ENCODE data around the gene CPEB3. TPM values are rescaled to one million over a fixed set of nuclear protein-coding genes. Genes with fewer than 3 reads are reported as not detected.

CPEB3 gene
- total RNA-seq = 1 to 10 TPM in 1 of 2 donors, under 1 TPM in 1; 1.00 to 1.0 TPM

GRCh38 chr10:92290837-92291615 lies at the start of gene CPEB3, which contains the start of gene MARCHF5:
CPEB3 (minus strand) TSS chr10:92291078; CDS start chr10:92240350, 50,728 bp downstream.
MARCHF5 (plus strand) TSS chr10:92291167; CDS start chr10:92291495, 328 bp downstream.

Small RNA genes lying within 50 kb of the gene (small RNA-seq; reads per million reads assigned to genes)
- gene RF00019 = 0 reads per million in 2 donors
- 0 reads per million in 2 donors for gene RF00402
- gene RF00622 = 0 reads per million in 2 donors
- gene RNY3P12 = 0 reads per million in 2 donors

Other genes starting within 250 kb of the CPEB3 start
- 10 to 100 TPM; 11.0 to 12.3 TPM for gene MARCHF5, start 89 bp upstream of the CPEB3 start, total RNA-seq

Data from melanocyte of skin (primary cell).